ENCODE data around the gene EPB41L5. TPM values are rescaled to one million over a fixed set of nuclear protein-coding genes. Genes with fewer than 3 reads are reported as not detected.
A peak's percentile ranks its signal among the peaks of the same experiment; 100 is the strongest.

EPB41L5 gene
- total RNA-seq, 1 donor from 2014 or later = 16.2 TPM

- H3K27me3 Mint-ChIP-seq (ENCODE audit: low read depth, unreplicated experiment) = no peaks in the 10 kb centered on the region
- FAIRE-seq (no peak), DNase-seq (ENCODE audit: low read depth) (no peak)
- H2AFZ ChIP-seq (ENCODE audit: low read depth, low read length) = no peak overlapping the region
- H3K4me3 ChIP-seq (ENCODE audit: insufficient read depth, low read depth, low read length) = no peak overlapping the region
- H3K36me3 ChIP-seq (ENCODE audit: insufficient read depth, low read length) = no peaks in the 10 kb centered on the region
- peaks cover 18% of the 10 kb centered on the region for H3K9me3 Mint-ChIP-seq (ENCODE audit: unreplicated experiment)
- H3K36me3 Mint-ChIP-seq (ENCODE audit: low read depth, unreplicated experiment) = peaks cover 11% of the 10 kb centered on the region
- H4K20me1 ChIP-seq (ENCODE audit: insufficient read depth, low read length) = no peaks in the 10 kb centered on the region
- H3K27ac ChIP-seq (ENCODE audit: low read depth, low read length) = no peak overlapping the region
- no peak for TF ChIP-seq EZH2 (IDR thresholded peaks at IDR 0.05; ENCODE audit: insufficient read depth, low read length)
- peak; percentile 13 for TF ChIP-seq CTCF (IDR thresholded peaks at IDR 0.05; ENCODE audit: insufficient read depth, low read depth, low read length)
- no peak overlapping the region for H3K9ac ChIP-seq (ENCODE audit: low read length)
- H3K4me2 ChIP-seq (ENCODE audit: low read length) = no peak overlapping the region
- no peaks in the 10 kb centered on the region for H3K9me3 ChIP-seq (ENCODE audit: insufficient read depth, low read depth, low read length)
- no peak overlapping the region for H3K27ac Mint-ChIP-seq (ENCODE audit: unreplicated experiment)
- H3K27me3 ChIP-seq (ENCODE audit: insufficient read depth, low read length) = no peaks in the 10 kb centered on the region
- no peaks in the 10 kb centered on the region for H3K4me1 ChIP-seq (ENCODE audit: insufficient read depth, low read length)
- H3K79me2 ChIP-seq (ENCODE audit: insufficient read depth, low read length) = peaks cover 2% of the 10 kb centered on the region
- H3K4me1 Mint-ChIP-seq (ENCODE audit: low read depth, unreplicated experiment) = no peaks in the 10 kb centered on the region
- H3K4me3 Mint-ChIP-seq (ENCODE audit: unreplicated experiment) = no peak overlapping the region
Measured at GRCh38 chr2:120026890-120027289, 14.0 kb downstream of the EPB41L5 start.

- H2AFZ ChIP-seq (ENCODE audit: low read depth, low read length) = no peak overlapping the region
- H3K9ac ChIP-seq (ENCODE audit: low read length) = no peak overlapping the region
- no peaks in the 10 kb centered on the region for H3K9me3 ChIP-seq (ENCODE audit: insufficient read depth, low read depth, low read length)
- FAIRE-seq (no peak), DNase-seq (ENCODE audit: low read depth) (no peak)
- H4K20me1 ChIP-seq (ENCODE audit: insufficient read depth, low read length) = no peaks in the 10 kb centered on the region
- no peak overlapping the region for H3K27ac Mint-ChIP-seq (ENCODE audit: unreplicated experiment)
- no peaks in the 10 kb centered on the region for H3K27me3 ChIP-seq (ENCODE audit: insufficient read depth, low read length)
- no peaks in the 10 kb centered on the region for H3K4me1 Mint-ChIP-seq (ENCODE audit: low read depth, unreplicated experiment)
- H3K36me3 ChIP-seq (ENCODE audit: insufficient read depth, low read length) = no peaks in the 10 kb centered on the region
- H3K27ac ChIP-seq (ENCODE audit: low read depth, low read length) = no peak overlapping the region
- H3K4me2 ChIP-seq (ENCODE audit: low read length) = no peak overlapping the region
- H3K4me3 ChIP-seq (ENCODE audit: insufficient read depth, low read depth, low read length) = no peak overlapping the region
- no peaks in the 10 kb centered on the region for H3K27me3 Mint-ChIP-seq (ENCODE audit: low read depth, unreplicated experiment)
- no peak for TF ChIP-seq EZH2 (IDR thresholded peaks at IDR 0.05; ENCODE audit: insufficient read depth, low read length)
- TF ChIP-seq CTCF (IDR thresholded peaks at IDR 0.05; ENCODE audit: insufficient read depth, low read depth, low read length) = no peak
- H3K9me3 Mint-ChIP-seq (ENCODE audit: unreplicated experiment) = peaks cover 10% of the 10 kb centered on the region
- H3K36me3 Mint-ChIP-seq (ENCODE audit: low read depth, unreplicated experiment) = peaks cover 9% of the 10 kb centered on the region
- no peaks in the 10 kb centered on the region for H3K4me1 ChIP-seq (ENCODE audit: insufficient read depth, low read length)
- H3K79me2 ChIP-seq (ENCODE audit: insufficient read depth, low read length) = peaks cover 2% of the 10 kb centered on the region
- no peak overlapping the region for H3K4me3 Mint-ChIP-seq (ENCODE audit: unreplicated experiment)
Measured at GRCh38 chr2:120028795-120029194, 15.9 kb downstream of the EPB41L5 start.

- no peak overlapping the region for H3K27ac Mint-ChIP-seq (ENCODE audit: unreplicated experiment)
- TF ChIP-seq CTCF (IDR thresholded peaks at IDR 0.05; ENCODE audit: insufficient read depth, low read depth, low read length) (no peak), EZH2 (IDR thresholded peaks at IDR 0.05; ENCODE audit: insufficient read depth, low read length) (no peak)
- H3K27me3 ChIP-seq (ENCODE audit: insufficient read depth, low read length) = no peaks in the 10 kb centered on the region
- no peak overlapping the region for H3K9ac ChIP-seq (ENCODE audit: low read length)
- H3K4me3 Mint-ChIP-seq (ENCODE audit: unreplicated experiment) = no peak overlapping the region
- H3K27me3 Mint-ChIP-seq (ENCODE audit: low read depth, unreplicated experiment) = no peaks in the 10 kb centered on the region
- no peak overlapping the region for H3K27ac ChIP-seq (ENCODE audit: low read depth, low read length)
- peaks cover 3% of the 10 kb centered on the region for H3K36me3 Mint-ChIP-seq (ENCODE audit: low read depth, unreplicated experiment)
- no peak overlapping the region for H3K4me3 ChIP-seq (ENCODE audit: insufficient read depth, low read depth, low read length)
- H3K9me3 Mint-ChIP-seq (ENCODE audit: unreplicated experiment) = peaks cover 2% of the 10 kb centered on the region
- H3K9me3 ChIP-seq (ENCODE audit: insufficient read depth, low read depth, low read length) = no peaks in the 10 kb centered on the region
- FAIRE-seq (no peak), DNase-seq (ENCODE audit: low read depth) (no peak)
- no peaks in the 10 kb centered on the region for H3K36me3 ChIP-seq (ENCODE audit: insufficient read depth, low read length)
- H3K4me2 ChIP-seq (ENCODE audit: low read length) = no peak overlapping the region
- H4K20me1 ChIP-seq (ENCODE audit: insufficient read depth, low read length) = no peaks in the 10 kb centered on the region
- peaks cover 2% of the 10 kb centered on the region for H3K79me2 ChIP-seq (ENCODE audit: insufficient read depth, low read length)
- H3K4me1 Mint-ChIP-seq (ENCODE audit: low read depth, unreplicated experiment) = no peaks in the 10 kb centered on the region
- H3K4me1 ChIP-seq (ENCODE audit: insufficient read depth, low read length) = no peaks in the 10 kb centered on the region
- H2AFZ ChIP-seq (ENCODE audit: low read depth, low read length) = no peak overlapping the region
Measured at GRCh38 chr2:120029672-120030640, 17.1 kb downstream of the EPB41L5 start.
